Body of pancreas (tissue), 4 donors: Measurements from ENCODE around the gene MYO1E. TPM values are rescaled to one million over a fixed set of nuclear protein-coding genes. Genes with fewer than 3 reads are reported as not detected.

Source experiments
- ATAC-seq: fragments of 150-250 bp; one replicate; pipeline ENCODE4 v1.9.1; 2016
- DNase-seq, 4 donors: peaks; one replicate each; pipeline ENCODE4 v3.0.0-alpha.2; 2019
- H3K27ac ChIP-seq, 4 donors: fragments of 200-600 bp; sonication (generic); 1 replicate in 3 of 4; 2 replicates in 1 of 4; pipeline versions ENCODE4 v1.5.1 to v1.6.1; 2016 to 2019; ENCODE audit warnings: mild to moderate bottlenecking in 1 of 4, mixed read lengths in 1 of 4, moderate library complexity in 1 of 4
- H3K27me3 ChIP-seq, 2 donors: fragments of 200-600 bp; sonication (generic); one replicate each; pipeline ENCODE4 v1.6.0; 2016; ENCODE audit warnings: mild to moderate bottlenecking in 1 of 2
- H3K36me3 ChIP-seq, 2 donors: fragments of 200-600 bp; sonication (generic); replicated peaks in 1 of 2; 2 replicates each; pipeline ENCODE4 v1.5.1; 2016; ENCODE audit warnings: low read depth in 2 of 2; ENCODE audit not compliant: insufficient read depth in 1 of 2
- H3K4me1 ChIP-seq: fragments of 200-600 bp; sonication (generic); one replicate; pipeline ENCODE4 v1.6.0; 2016
- H3K4me3 ChIP-seq, 2 donors: fragments of 200-600 bp; sonication (generic); 1 replicate in 1 of 2; 2 replicates in 1 of 2; pipeline ENCODE4 v1.5.1; 2016 to 2019
- H3K9me3 ChIP-seq, 3 donors: fragments of 200-600 bp; sonication (generic); 1 replicate in 2 of 3; 2 replicates in 1 of 3; pipeline ENCODE4 v1.5.1; 2016
- CTCF ChIP-seq, 7 experiments: fragments of 450-650 bp in 4 of 7; fragments of 200-600 bp in 3 of 7; sonication (generic) in 3 of 7; IDR thresholded peaks; one replicate each; pipeline ENCODE4 v1.5.1; 2016 to 2019; ENCODE audit warnings: antibody characterized with exemption in 7 of 7
- POLR2A ChIP-seq, 3 donors: fragments of 450-650 bp; IDR thresholded peaks; one replicate each; pipeline ENCODE4 v1.6.1; 2016; ENCODE audit warnings: antibody characterized with exemption in 3 of 3, mild to moderate bottlenecking in 2 of 3
- WGBS, 2 donors: methylation state at CpG; one replicate each; pipeline ENCODE4 v1.1.5; 2017; 5-methylcytosine and 5-hydroxymethylcytosine counted together
- intact Hi-C: fragments of 100-400 bp; cut with DNase I; formaldehyde crosslinking; loops from one replicate; pipeline ENCODE4 v1.15.1; 2023
- total RNA-seq, 2 donors: library from RNA; depleted of rRNA; stranded (reverse); fragments of >200 nt; gene quantifications; one replicate each; pipeline ENCODE4 v1.1.0, GENCODE V29; 2016

MYO1E gene
- total RNA-seq, 2 donors from 2014 or later = 14.0 to 48.5 TPM

- DNase-seq = no peak
- Histone ChIP-seq H3K36me3 (no peaks in the 10 kb centered on the region), H3K27ac (no peak overlapping the region), H3K27me3 (no peaks in the 10 kb centered on the region), H3K4me1 (no peaks in the 10 kb centered on the region), H3K9me3 (no peaks in the 10 kb centered on the region), H3K4me3 (no peak overlapping the region)
- ATAC-seq = no peak
- intact Hi-C loops = loop anchor here (10.0 kb wide), 1 partner anchor 249 kb away; no protein-coding TSS in a partner anchor
- no peak for TF ChIP-seq POLR2A (IDR thresholded peaks at IDR 0.05)
- TF ChIP-seq CTCF (IDR thresholded peaks at IDR 0.05) = no peak
- WGBS, 2 donors = 65% methylated on average over 2 of the region's 2 CpGs
These were observed 127.1 kb downstream of the MYO1E start for GRCh38 chr15:59245559-59245958.

DNA sequence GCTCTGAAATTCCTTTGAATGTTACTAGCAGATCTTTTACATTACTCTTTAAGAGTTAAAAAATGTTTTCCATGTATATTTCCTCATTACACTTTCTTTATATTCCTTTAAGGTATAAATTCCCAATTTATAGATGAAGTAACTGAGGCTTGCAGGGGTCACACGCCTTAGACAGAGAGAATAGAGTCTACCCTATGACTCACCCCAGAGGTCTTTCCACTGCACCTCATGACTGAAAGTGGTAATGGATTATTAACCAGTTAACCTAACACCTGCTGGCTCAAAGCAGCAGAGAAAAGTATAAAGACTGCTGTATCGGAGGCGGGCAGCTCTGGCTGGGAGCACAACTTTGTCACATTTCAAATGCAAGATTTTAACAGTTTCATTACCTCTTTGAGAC lies 128.3 kb downstream of the MYO1E start:
- Histone ChIP-seq H3K4me1 (no peaks in the 10 kb centered on the region), H3K27ac (no peak overlapping the region), H3K4me3 (no peak overlapping the region), H3K36me3 (no peaks in the 10 kb centered on the region), H3K27me3 (no peaks in the 10 kb centered on the region), H3K9me3 (no peaks in the 10 kb centered on the region)
- intact Hi-C loops = loop anchor here (10.0 kb wide), 1 partner anchor 250 kb away; no protein-coding TSS in a partner anchor
- ATAC-seq (no peak), DNase-seq (no peak)
- WGBS, 2 donors = 76 to 79% methylated on average over 3 of the region's 3 CpGs
- TF ChIP-seq POLR2A (IDR thresholded peaks at IDR 0.05) = no peak
- no peak for TF ChIP-seq CTCF (IDR thresholded peaks at IDR 0.05)

DNA sequence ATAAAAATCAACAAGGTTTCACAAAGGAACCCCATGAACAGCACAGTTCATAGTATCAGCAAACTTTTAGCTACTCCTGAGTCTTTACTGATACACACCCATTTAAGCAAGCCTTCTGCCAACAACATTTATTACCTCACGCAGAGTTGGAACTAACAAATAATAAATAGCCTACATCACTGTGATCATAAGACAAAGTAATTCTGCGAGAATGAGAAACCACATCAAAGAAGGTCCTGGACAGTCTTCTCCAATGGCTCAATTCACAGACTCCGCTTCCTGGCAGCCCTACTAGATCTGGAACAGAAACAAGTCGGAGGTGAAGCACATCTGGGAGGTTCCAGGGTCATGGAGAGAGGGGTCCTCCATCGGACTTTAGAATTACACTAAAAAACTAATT lies 129.0 kb downstream of the MYO1E start:
- no peaks in the 10 kb centered on the region for H3K36me3 ChIP-seq
- no peak overlapping the region for H3K27ac ChIP-seq
- ATAC-seq (no peak), DNase-seq (no peak)
- intact Hi-C loops = loop anchor here (10.0 kb wide), 1 partner anchor 251 kb away; no protein-coding TSS in a partner anchor
- no peak overlapping the region for H3K4me3 ChIP-seq
- H3K27me3 ChIP-seq = no peaks in the 10 kb centered on the region
- TF ChIP-seq CTCF (IDR thresholded peaks at IDR 0.05) = no peak
- TF ChIP-seq POLR2A (IDR thresholded peaks at IDR 0.05) = no peak
- WGBS, 2 donors = 84 to 90% methylated on average over 5 of the region's 5 CpGs
- no peaks in the 10 kb centered on the region for H3K4me1 ChIP-seq
- H3K9me3 ChIP-seq = no peaks in the 10 kb centered on the region

- Histone ChIP-seq H3K4me1 (no peaks in the 10 kb centered on the region), H3K27ac (no peak overlapping the region), H3K27me3 (no peaks in the 10 kb centered on the region), H3K36me3 (no peaks in the 10 kb centered on the region), H3K4me3 (no peak overlapping the region), H3K9me3 (no peaks in the 10 kb centered on the region)
- DNase-seq (no peak), ATAC-seq (no peak)
- intact Hi-C loops = loop anchor here (10.0 kb wide), 1 partner anchor 252 kb away; no protein-coding TSS in a partner anchor
- WGBS, 2 donors = 93% methylated on average over 2 of the region's 2 CpGs
- no peak for TF ChIP-seq CTCF (IDR thresholded peaks at IDR 0.05)
- TF ChIP-seq POLR2A (IDR thresholded peaks at IDR 0.05) = no peak
These were observed 130.0 kb downstream of the MYO1E start for GRCh38 chr15:59242649-59243048.

GRCh38 chr15:59240036-59240435 lies 132.6 kb downstream of the MYO1E start:
- intact Hi-C loops = loop anchor here (10.0 kb wide), 1 partner anchor 255 kb away; no protein-coding TSS in a partner anchor
- DNase-seq = no peak

More at GRCh38 chr15:59240036-59240435, 132.6 kb downstream of the MYO1E start:
- no peaks in the 10 kb centered on the region for H3K36me3 ChIP-seq
- H3K27ac ChIP-seq = no peak overlapping the region
- ATAC-seq = no peak
- WGBS, 2 donors = 71 to 89% methylated on average over 5 of the region's 5 CpGs
- no peak overlapping the region for H3K4me3 ChIP-seq
- H3K27me3 ChIP-seq = no peaks in the 10 kb centered on the region
- TF ChIP-seq POLR2A (IDR thresholded peaks at IDR 0.05) (no peak), CTCF (IDR thresholded peaks at IDR 0.05) (no peak)
- H3K9me3 ChIP-seq = no peaks in the 10 kb centered on the region
- H3K4me1 ChIP-seq = no peaks in the 10 kb centered on the region
